Measurements from ENCODE around the gene COL11A1.

The COL11A1 gene

GRCh38 chr1:103075316-103076000 lies 32.9 kb downstream of the COL11A1 start:
- no peaks in the 10 kb centered on the region for H3K36me3 ChIP-seq (ENCODE audit: insufficient read depth, low read length)
- no peaks in the 10 kb centered on the region for H3K9me3 ChIP-seq (ENCODE audit: insufficient read depth, low read length, severe bottlenecking)
- H2AFZ ChIP-seq (ENCODE audit: low read depth, low read length), result no peak overlapping the region
- DNase-seq (no peak), ATAC-seq (ENCODE audit: insufficient read depth, low read depth) (no peak)
- H3K4me2 ChIP-seq (ENCODE audit: insufficient read depth, low read length), result no peak overlapping the region
- H3K9ac ChIP-seq (ENCODE audit: low read depth, low read length), result no peak overlapping the region
- no peaks in the 10 kb centered on the region for H3K79me2 ChIP-seq (ENCODE audit: insufficient read depth, low read length)
- no peak for TF ChIP-seq EZH2 (IDR thresholded peaks at IDR 0.05; ENCODE audit: borderline replicate concordance, low read depth, low read length, severe bottlenecking)
- H4K20me1 ChIP-seq (ENCODE audit: insufficient read depth, low read length), result no peaks in the 10 kb centered on the region
- H3K4me3 ChIP-seq (ENCODE audit: low read depth in 1 of 2, low read length in 2 of 2), result no peak overlapping the region
- H3K4me1 ChIP-seq (ENCODE audit: insufficient read depth, low read length), result no peaks in the 10 kb centered on the region
- no peaks in the 10 kb centered on the region for H3K27me3 ChIP-seq (ENCODE audit: insufficient read depth, low read length, poor library complexity)
- no peak overlapping the region for H3K27ac ChIP-seq (ENCODE audit: low read length)

GRCh38 chr1:103074224-103074623 lies 34.1 kb downstream of the COL11A1 start:
- H3K4me3 ChIP-seq (ENCODE audit: low read depth in 1 of 2, low read length in 2 of 2), result no peak overlapping the region
- H3K9ac ChIP-seq (ENCODE audit: low read depth, low read length), result no peak overlapping the region
- no peaks in the 10 kb centered on the region for H4K20me1 ChIP-seq (ENCODE audit: insufficient read depth, low read length)
- H3K4me2 ChIP-seq (ENCODE audit: insufficient read depth, low read length), result no peak overlapping the region
- H3K79me2 ChIP-seq (ENCODE audit: insufficient read depth, low read length), result no peaks in the 10 kb centered on the region
- ATAC-seq (ENCODE audit: insufficient read depth, low read depth) (no peak), DNase-seq (no peak)
- H3K27me3 ChIP-seq (ENCODE audit: insufficient read depth, low read length, poor library complexity), result no peaks in the 10 kb centered on the region
- H3K27ac ChIP-seq (ENCODE audit: low read length), result no peak overlapping the region
- H3K9me3 ChIP-seq (ENCODE audit: insufficient read depth, low read length, severe bottlenecking), result no peaks in the 10 kb centered on the region
- no peak overlapping the region for H2AFZ ChIP-seq (ENCODE audit: low read depth, low read length)
- TF ChIP-seq EZH2 (IDR thresholded peaks at IDR 0.05; ENCODE audit: borderline replicate concordance, low read depth, low read length, severe bottlenecking) (no peak), CTCF (IDR thresholded peaks at IDR 0.05; ENCODE audit: borderline replicate concordance, extremely low read depth, low read length, poor library complexity, severe bottlenecking) (no peak)
- no peaks in the 10 kb centered on the region for H3K36me3 ChIP-seq (ENCODE audit: insufficient read depth, low read length)
- no peaks in the 10 kb centered on the region for H3K4me1 ChIP-seq (ENCODE audit: insufficient read depth, low read length)

DNA sequence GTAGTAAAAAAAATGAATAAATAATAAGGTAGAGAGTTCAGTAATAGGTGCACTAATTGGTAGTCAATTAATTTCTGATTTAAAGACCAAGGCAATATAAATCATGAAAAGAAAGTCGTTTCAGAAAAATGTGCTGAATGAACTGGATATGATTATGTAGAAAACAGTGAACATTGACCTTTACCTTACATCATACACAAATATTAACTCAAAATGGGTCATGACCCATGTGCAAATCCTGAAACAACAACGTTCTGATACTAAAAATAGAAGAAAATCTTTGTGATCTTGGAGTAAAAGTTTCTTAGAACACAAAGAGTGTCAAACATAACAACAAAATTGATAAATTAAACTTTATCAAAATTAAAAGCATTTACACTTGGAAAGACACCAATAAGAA lies 39.1 kb downstream of the COL11A1 start:
- H2AFZ ChIP-seq (ENCODE audit: low read depth, low read length), result no peak overlapping the region
- no peak overlapping the region for H3K4me2 ChIP-seq (ENCODE audit: insufficient read depth, low read length)
- H3K27me3 ChIP-seq (ENCODE audit: insufficient read depth, low read length, poor library complexity), result no peaks in the 10 kb centered on the region
- H3K9ac ChIP-seq (ENCODE audit: low read depth, low read length), result no peak overlapping the region
- TF ChIP-seq EZH2 (IDR thresholded peaks at IDR 0.05; ENCODE audit: borderline replicate concordance, low read depth, low read length, severe bottlenecking) (no peak), CTCF (IDR thresholded peaks at IDR 0.05; ENCODE audit: borderline replicate concordance, extremely low read depth, low read length, poor library complexity, severe bottlenecking) (no peak)
- H3K27ac ChIP-seq (ENCODE audit: low read length), result no peak overlapping the region
- no peaks in the 10 kb centered on the region for H3K9me3 ChIP-seq (ENCODE audit: insufficient read depth, low read length, severe bottlenecking)
- no peaks in the 10 kb centered on the region for H3K36me3 ChIP-seq (ENCODE audit: insufficient read depth, low read length)
- ATAC-seq (ENCODE audit: insufficient read depth, low read depth) (no peak), DNase-seq (no peak)
- H3K79me2 ChIP-seq (ENCODE audit: insufficient read depth, low read length), result no peaks in the 10 kb centered on the region
- H3K4me3 ChIP-seq (ENCODE audit: low read depth in 1 of 2, low read length in 2 of 2), result no peak overlapping the region
- H3K4me1 ChIP-seq (ENCODE audit: insufficient read depth, low read length), result no peaks in the 10 kb centered on the region
- no peaks in the 10 kb centered on the region for H4K20me1 ChIP-seq (ENCODE audit: insufficient read depth, low read length)

DNA sequence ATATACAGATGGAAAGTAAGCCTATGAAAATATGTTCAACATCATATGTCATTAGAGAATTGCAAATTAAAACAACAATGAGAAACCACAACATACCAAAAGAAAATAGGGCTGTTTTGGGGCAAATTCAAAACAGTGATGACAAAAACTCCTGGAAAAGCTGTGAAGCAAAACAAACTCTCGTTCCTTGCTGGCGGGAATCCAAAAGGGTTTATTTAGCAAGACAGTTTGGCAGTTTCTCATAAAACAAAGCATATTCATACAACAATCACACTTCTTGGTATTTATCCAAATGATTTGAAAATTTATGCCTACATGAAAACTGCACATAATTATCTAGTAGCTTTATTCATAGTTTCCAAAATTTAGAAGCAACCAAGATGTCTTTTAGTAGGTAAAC lies 44.4 kb downstream of the COL11A1 start:
- no peaks in the 10 kb centered on the region for H3K4me1 ChIP-seq (ENCODE audit: insufficient read depth, low read length)
- H3K79me2 ChIP-seq (ENCODE audit: insufficient read depth, low read length), result no peaks in the 10 kb centered on the region
- H3K36me3 ChIP-seq (ENCODE audit: insufficient read depth, low read length), result no peaks in the 10 kb centered on the region
- no peaks in the 10 kb centered on the region for H4K20me1 ChIP-seq (ENCODE audit: insufficient read depth, low read length)
- H3K9me3 ChIP-seq (ENCODE audit: insufficient read depth, low read length, severe bottlenecking), result no peaks in the 10 kb centered on the region
- DNase-seq (no peak), ATAC-seq (ENCODE audit: insufficient read depth, low read depth) (no peak)
- H3K4me2 ChIP-seq (ENCODE audit: insufficient read depth, low read length), result no peak overlapping the region
- no peak overlapping the region for H3K27ac ChIP-seq (ENCODE audit: low read length)
- no peak for TF ChIP-seq EZH2 (IDR thresholded peaks at IDR 0.05; ENCODE audit: borderline replicate concordance, low read depth, low read length, severe bottlenecking)
- TF ChIP-seq CTCF (IDR thresholded peaks at IDR 0.05; ENCODE audit: borderline replicate concordance, extremely low read depth, low read length, poor library complexity, severe bottlenecking), result no peak
- no peak overlapping the region for H3K9ac ChIP-seq (ENCODE audit: low read depth, low read length)
- H3K27me3 ChIP-seq (ENCODE audit: insufficient read depth, low read length, poor library complexity), result no peaks in the 10 kb centered on the region
- H2AFZ ChIP-seq (ENCODE audit: low read depth, low read length), result no peak overlapping the region
- no peak overlapping the region for H3K4me3 ChIP-seq (ENCODE audit: low read depth in 1 of 2, low read length in 2 of 2)

Measured in DND-41 (cell line).